H1 (cell line): ENCODE results near the gene AGXT2. TPM values are rescaled to one million over a fixed set of nuclear protein-coding genes. Genes with fewer than 3 reads are reported as not detected.

ENCODE experiments used
- CTCF ChIA-PET: fragments of 300-600 bp; sonication (Branson Sonifier 250); formaldehyde crosslinking; loops from one replicate; lab custom pipeline; 2021; ENCODE audit not compliant: partially characterized antibody; lab: Charles Lee
- POLR2A ChIA-PET: fragments of 300-600 bp; sonication (Branson Sonifier 250); formaldehyde crosslinking; loops from one replicate; lab custom pipeline; 2021; ENCODE audit warnings: inconsistent platforms; ENCODE audit not compliant: partially characterized antibody; lab: Charles Lee
- DNase-seq, 2 experiments: peaks; one replicate each; pipeline versions ENCODE4 v3.0.0 to v3.0.0-alpha.2; 2010 to 2022; ENCODE audit warnings: low spot score in 2 of 2, low read depth in 1 of 2, mixed read lengths in 1 of 2
- FAIRE-seq: peaks from 2 replicates; lab custom pipeline; 2011; peaks lifted over from hg19 to GRCh38; lab: Jason Lieb, UNC
- H2AFZ ChIP-seq: 2 replicates; pipeline ENCODE4 v1.8.1; 2012; ENCODE audit warnings: low read length, inconsistent platforms
- H2AK5ac ChIP-seq: 2 replicates; pipeline ENCODE4 v1.6.1; 2013; ENCODE audit warnings: low read depth, low read length
- H2BK120ac ChIP-seq: replicated peaks from 2 replicates; pipeline ENCODE3; 2013; ENCODE audit warnings: low read depth, low read length, inconsistent platforms
- H2BK12ac ChIP-seq: 2 replicates; pipeline ENCODE4 v1.6.1; 2013; ENCODE audit warnings: low read depth, low read length
- H2BK15ac ChIP-seq: 2 replicates; pipeline ENCODE4 v1.6.1; 2013; ENCODE audit warnings: low read length
- H2BK20ac ChIP-seq: 2 replicates; pipeline ENCODE4 v1.6.1; 2013; ENCODE audit warnings: low read length
- H2BK5ac ChIP-seq: 2 replicates; pipeline ENCODE4 v1.6.1; 2013; ENCODE audit warnings: low read depth, low read length
- H3K14ac ChIP-seq: 2 replicates; pipeline ENCODE4 v1.6.1; 2013; ENCODE audit warnings: inconsistent platforms; ENCODE audit not compliant: insufficient read length
- H3K18ac ChIP-seq: 2 replicates; pipeline ENCODE4 v1.6.1; 2013; ENCODE audit warnings: low read length; ENCODE audit errors: extremely low read depth
- H3K23ac ChIP-seq: 2 replicates; pipeline ENCODE4 v1.6.1; 2013; ENCODE audit warnings: inconsistent platforms; ENCODE audit not compliant: insufficient read length
- H3K23me2 ChIP-seq: 2 replicates; pipeline ENCODE4 v1.6.1; 2013; ENCODE audit warnings: low read depth, low read length
- H3K27ac ChIP-seq: 2 replicates; pipeline ENCODE4 v1.6.1; 2011; ENCODE audit warnings: low read depth, low read length, inconsistent platforms
- H3K27me3 ChIP-seq, 4 experiments: replicated peaks in 1 of 4; 1 replicate in 1 of 4; 2 replicates in 3 of 4; pipeline versions ENCODE4 v1.6.1 to v1.8.1; 2011 to 2013; ENCODE audit warnings: low read length in 3 of 4, mild to moderate bottlenecking in 3 of 4, inconsistent platforms in 2 of 4, mixed read lengths in 2 of 4, moderate library complexity in 1 of 4; ENCODE audit not compliant: control insufficient read depth in 3 of 4, insufficient read depth in 3 of 4; ENCODE audit errors: extremely low read depth in 1 of 4
- H3K36me3 ChIP-seq, 4 experiments: 2 replicates each; pipeline versions ENCODE4 v1.6.1 to v1.8.1; 2011 to 2013; ENCODE audit warnings: mild to moderate bottlenecking in 4 of 4, low read length in 3 of 4, moderate library complexity in 2 of 4, control low read depth in 1 of 4, inconsistent platforms in 1 of 4; ENCODE audit not compliant: insufficient read depth in 4 of 4, control insufficient read depth in 2 of 4
- H3K4ac ChIP-seq: replicated peaks from 2 replicates; pipeline ENCODE3; 2013; ENCODE audit warnings: low read length, low read depth, mixed read lengths, inconsistent platforms; ENCODE audit not compliant: insufficient read length
- H3K4me1 ChIP-seq, 4 experiments: replicated peaks in 1 of 4; 1 replicate in 1 of 4; 2 replicates in 3 of 4; pipeline versions ENCODE4 v1.6.1 to v1.8.1; 2011 to 2013; ENCODE audit warnings: low read length in 3 of 4, inconsistent platforms in 2 of 4, mixed read lengths in 1 of 4; ENCODE audit not compliant: insufficient read depth in 4 of 4, control insufficient read depth in 3 of 4
- H3K4me2 ChIP-seq, 2 experiments: 2 replicates each; pipeline versions ENCODE4 v1.6.1 to v1.8.1; 2011 to 2013; ENCODE audit warnings: low read depth in 2 of 2, low read length in 2 of 2, control low read depth in 1 of 2, inconsistent platforms in 1 of 2, mild to moderate bottlenecking in 1 of 2; ENCODE audit not compliant: insufficient read depth in 1 of 2
- H3K4me3 ChIP-seq, 4 experiments: fragments of 200-600, 300-600 bp in 1 of 4; sonication (generic), shearing (Covaris generic), sonication (Bioruptor Twin) in 1 of 4; 2 replicates each; pipeline versions ENCODE4 v1.5.1 to v1.8.1; 2011 to 2016; ENCODE audit warnings: low read length in 4 of 4, low read depth in 3 of 4, control low read depth in 2 of 4, inconsistent platforms in 2 of 4, mild to moderate bottlenecking in 2 of 4, mixed read lengths in 1 of 4, moderate library complexity in 1 of 4; ENCODE audit not compliant: insufficient read depth in 2 of 4; ENCODE audit errors: extremely low read depth in 1 of 4
- H3K56ac ChIP-seq: replicated peaks from 2 replicates; pipeline ENCODE3; 2013; ENCODE audit warnings: low read depth, mild to moderate bottlenecking, mixed read lengths, low read length, inconsistent platforms; ENCODE audit not compliant: insufficient read length
- H3K79me1 ChIP-seq: 2 replicates; pipeline ENCODE4 v1.6.1; 2013; ENCODE audit warnings: low read depth, low read length, control low read depth
- H3K79me2 ChIP-seq, 2 experiments: 2 replicates each; pipeline versions ENCODE4 v1.6.1 to v1.8.1; 2012 to 2013; ENCODE audit warnings: low read length in 2 of 2, mild to moderate bottlenecking in 2 of 2, inconsistent platforms in 1 of 2; ENCODE audit not compliant: insufficient read depth in 2 of 2, control insufficient read depth in 1 of 2
- H3K9ac ChIP-seq, 4 experiments: replicated peaks in 1 of 4; 1 replicate in 1 of 4; 2 replicates in 3 of 4; pipeline versions ENCODE4 v1.6.1 to v1.8.1; 2011 to 2013; ENCODE audit warnings: low read depth in 3 of 4, low read length in 3 of 4, control low read depth in 2 of 4, mild to moderate bottlenecking in 2 of 4, moderate library complexity in 2 of 4, inconsistent platforms in 1 of 4; ENCODE audit errors: extremely low read depth in 1 of 4
- H3K9me3 ChIP-seq, 2 experiments: 2 replicates each; pipeline versions ENCODE4 v1.6.1 to v1.8.1; 2012 to 2013; ENCODE audit warnings: mild to moderate bottlenecking in 2 of 2, moderate library complexity in 2 of 2, control low read depth in 1 of 2, inconsistent platforms in 1 of 2, low read depth in 1 of 2, low read length in 1 of 2, mixed read lengths in 1 of 2; ENCODE audit not compliant: insufficient read depth in 2 of 2
- H4K20me1 ChIP-seq, 2 experiments: replicated peaks in 1 of 2; 2 replicates each; pipeline versions ENCODE3 to v1.8.1; 2011 to 2013; ENCODE audit warnings: inconsistent platforms in 2 of 2, low read length in 2 of 2, mild to moderate bottlenecking in 1 of 2; ENCODE audit not compliant: insufficient read depth in 2 of 2, control insufficient read depth in 1 of 2
- H4K5ac ChIP-seq: 2 replicates; pipeline ENCODE4 v1.6.1; 2013; ENCODE audit warnings: low read length, low read depth, mixed read lengths, inconsistent platforms; ENCODE audit not compliant: insufficient read length
- H4K8ac ChIP-seq: 2 replicates; pipeline ENCODE4 v1.8.0; 2013; ENCODE audit warnings: mild to moderate bottlenecking, moderate library complexity, low read length, inconsistent platforms; ENCODE audit not compliant: insufficient read depth; ENCODE audit errors: extremely low read depth
- H4K91ac ChIP-seq: replicated peaks from 2 replicates; pipeline ENCODE3; 2013; ENCODE audit warnings: low read length, mixed read lengths, inconsistent platforms; ENCODE audit not compliant: insufficient read length
- CBX5 ChIP-seq: fragments of 300-800, 300-1000 bp; sonication (generic); IDR thresholded peaks from 2 replicates; pipeline ENCODE4 v1.7.1; 2016; ENCODE audit warnings: antibody characterized with exemption, low read length, low read depth
- CREB1 ChIP-seq: IDR thresholded peaks from 2 replicates; pipeline ENCODE4 v1.6.1; 2012; ENCODE audit warnings: inconsistent platforms
- RAD21 ChIP-seq, 2 experiments: IDR thresholded peaks in 1 of 2; conservative IDR thresholded peaks in 1 of 2; 2 replicates each; pipeline ENCODE4 v1.6.1; 2011; ENCODE audit warnings: low read depth in 2 of 2, low read length in 2 of 2, improper control_type of control experiment in 1 of 2, inconsistent platforms in 1 of 2, mild to moderate bottlenecking in 1 of 2, moderate library complexity in 1 of 2
- WGBS, 2 experiments: shearing (Covaris generic) in 1 of 2; methylation state at CpG; one replicate each; pipeline versions ENCODE4 v1.1.6 to v1.1.7; 2013 to 2015; ENCODE audit warnings: low lambda C conversion rate in 2 of 2, mixed read lengths in 2 of 2, inconsistent platforms in 1 of 2, low coverage in 1 of 2, missing lambda C conversion rate in 1 of 2; ENCODE audit not compliant: insufficient replicate concordance in 2 of 2, insufficient coverage in 1 of 2, insufficient read length in 1 of 2; ENCODE audit errors: extremely low coverage in 1 of 2, missing lambda C conversion rate in 1 of 2; 5-methylcytosine and 5-hydroxymethylcytosine counted together
- polyA plus RNA-seq, 7 experiments: library from polyadenylated mRNA; depleted of rRNA in 3 of 7; stranded (reverse) in 5 of 7; unstranded in 2 of 7; fragments of >200 nt in 5 of 7; fragments of 200-250 nt in 2 of 7; gene quantifications; 1 replicate in 5 of 7; 2 replicates in 1 of 7; 4 replicates in 1 of 7; pipeline versions ENCODE4 v1.2.1 to v1.2.3, GENCODE V29; 2011 to 2013; ENCODE audit warnings: missing spikeins in 2 of 7, mixed read lengths in 2 of 7
- total RNA-seq: library from RNA; stranded (reverse); fragmentation: NEBNext Ultra II Directional; extraction: Animal tissue kit (Norgen Biotek cat#: 25700); gene quantifications from 2 replicates; pipeline ENCODE4 v1.2.1, GENCODE V29; 2021
- TF ChIP-seq, protein P1 (sequence below): IDR thresholded peaks from 2 replicates; pipeline ENCODE4 v1.6.1; 2012; ENCODE audit warnings: inconsistent platforms
- TF ChIP-seq, protein P2 (sequence below): IDR thresholded peaks from 2 replicates; pipeline ENCODE4 v1.6.1; 2012; ENCODE audit warnings: inconsistent platforms
- TF ChIP-seq, protein P3 (sequence below), 3 experiments: IDR thresholded peaks; 1 replicate in 2 of 3; 2 replicates in 1 of 3; pipeline versions ENCODE4 v1.5.1 to v1.6.1; 2011; ENCODE audit warnings: low read length in 3 of 3, mild to moderate bottlenecking in 3 of 3, inconsistent platforms in 2 of 3, low read depth in 1 of 3, moderate library complexity in 1 of 3; ENCODE audit not compliant: insufficient read depth in 1 of 3; ENCODE audit errors: control extremely low read depth in 1 of 3

The AGXT2 gene
- total and polyA plus RNA-seq, 2 of the 8 experiments (the other 6 are each of a cell fraction or from before 2014, with no cell fraction given): not detected

DNA sequence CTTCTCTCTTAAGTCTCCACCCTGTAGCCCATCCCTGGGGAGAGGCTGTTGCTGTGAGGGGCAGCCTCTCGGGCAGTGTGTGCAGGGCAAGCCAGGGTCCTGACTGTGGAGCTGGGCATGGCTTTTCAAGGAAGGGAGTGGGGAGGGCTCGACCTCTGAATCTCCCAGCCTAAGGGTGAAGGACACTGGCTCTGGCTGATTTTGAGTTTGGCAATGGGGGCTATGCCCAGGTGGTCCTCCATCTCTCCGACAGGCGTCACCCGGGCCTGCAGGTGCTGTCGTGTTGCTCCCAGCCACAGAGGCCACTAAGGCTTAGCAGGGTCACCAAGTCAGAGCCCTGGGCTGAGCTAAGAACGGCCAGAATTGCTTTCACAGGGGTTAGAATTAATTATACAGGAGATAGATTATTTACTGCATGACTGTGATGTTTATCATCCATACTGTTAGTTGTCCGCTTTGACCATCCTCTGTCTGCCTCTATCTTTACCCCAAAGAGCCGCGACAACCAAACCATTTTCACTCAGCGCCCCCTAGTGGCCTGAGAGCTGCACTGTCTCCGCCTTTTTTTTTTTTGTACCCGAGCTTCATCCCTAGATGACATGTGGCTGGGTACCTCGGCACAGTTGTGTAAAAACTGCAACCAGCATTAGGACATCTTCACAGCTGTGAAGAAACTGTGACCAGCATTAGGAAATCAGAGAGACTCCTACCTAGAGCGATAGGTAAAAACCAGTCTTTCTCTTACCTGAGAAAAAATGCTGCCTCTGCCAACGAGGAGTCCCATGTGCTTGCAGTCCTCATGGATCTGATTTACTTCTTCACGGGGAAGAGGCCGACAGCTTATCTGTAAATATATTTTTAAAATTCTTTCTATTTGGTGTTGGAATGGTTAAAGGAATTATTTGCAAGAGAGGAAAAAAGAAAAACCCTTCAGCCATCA, 44.5 kb downstream of the AGXT2 start:
- Histone ChIP-seq H2AK5ac (no peak overlapping the region), H3K4me1 (peaks cover 0 to 4% (median 0%) of the 10 kb centered on the region in 4 experiments; a peak in 1 of 7 replicates), H2BK5ac (no peak overlapping the region), H2BK12ac (no peak overlapping the region), H3K18ac (no peak overlapping the region), H4K5ac (peak overlapping the region; percentile 25), H3K23ac (no peak overlapping the region), H2BK20ac (no peak overlapping the region), H3K27ac (no peak overlapping the region), H3K27me3 (no peaks in the 10 kb centered on the region), H3K4me2 (no peak overlapping the region), H3K9me3 (no peaks in the 10 kb centered on the region), H2BK120ac (no peak overlapping the region), H3K14ac (no peak overlapping the region), H3K9ac (no peak overlapping the region), H4K8ac (no peak overlapping the region), H3K23me2 (no peaks in the 10 kb centered on the region), H2AFZ (peak overlapping the region; percentile 42), H3K79me2 (no peaks in the 10 kb centered on the region), H2BK15ac (no peak overlapping the region), H3K79me1 (no peaks in the 10 kb centered on the region), H3K4me3 (no peak overlapping the region), H3K4ac (no peak overlapping the region), H3K36me3 (no peaks in the 10 kb centered on the region), H4K20me1 (no peaks in the 10 kb centered on the region), H4K91ac (no peak overlapping the region), H3K56ac (no peak overlapping the region)
- FAIRE-seq: peak; percentile 48
- POLR2A ChIA-PET: interaction anchor here (1.0 to 1.6 kb wide), 2 partner anchors 74 to 87 kb away, joined by 3 read pairs; partner anchors contain the start of gene DNAJC21
- 57% methylated on average over 18 of the region's 18 CpGs; no CpG with 5 or more reads in 1 of the 2 experiments for WGBS, 2 experiments
- CTCF ChIA-PET: interaction anchor here (0.6 to 3.4 kb wide), 40 partner anchors 8 to 981 kb away, joined by 3 to 69 read pairs (median 4); partner anchors contain the start of gene DNAJC21
- TF ChIP-seq, protein P1, sequence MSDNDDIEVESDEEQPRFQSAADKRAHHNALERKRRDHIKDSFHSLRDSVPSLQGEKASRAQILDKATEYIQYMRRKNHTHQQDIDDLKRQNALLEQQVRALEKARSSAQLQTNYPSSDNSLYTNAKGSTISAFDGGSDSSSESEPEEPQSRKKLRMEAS: peak; percentile 45; the same call in 1 of the 2 replicates
- TF ChIP-seq CBX5 (no peak), RAD21 (IDR thresholded peaks at IDR 0.05 in 1 of 2, conservative IDR thresholded peaks at IDR 0.05 in 1 of 2; ENCODE audit: low read depth in 2 of 2, low read length in 2 of 2) (peak; percentile 80 to 84), CREB1 (0 out of 2 replicates have a peak, but pooled peaks have one; percentile 35)
- TF ChIP-seq, protein P2, sequence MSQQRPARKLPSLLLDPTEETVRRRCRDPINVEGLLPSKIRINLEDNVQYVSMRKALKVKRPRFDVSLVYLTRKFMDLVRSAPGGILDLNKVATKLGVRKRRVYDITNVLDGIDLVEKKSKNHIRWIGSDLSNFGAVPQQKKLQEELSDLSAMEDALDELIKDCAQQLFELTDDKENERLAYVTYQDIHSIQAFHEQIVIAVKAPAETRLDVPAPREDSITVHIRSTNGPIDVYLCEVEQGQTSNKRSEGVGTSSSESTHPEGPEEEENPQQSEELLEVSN: peak; percentile 52; the same call in 1 of the 2 replicates
- TF ChIP-seq, protein P3, sequence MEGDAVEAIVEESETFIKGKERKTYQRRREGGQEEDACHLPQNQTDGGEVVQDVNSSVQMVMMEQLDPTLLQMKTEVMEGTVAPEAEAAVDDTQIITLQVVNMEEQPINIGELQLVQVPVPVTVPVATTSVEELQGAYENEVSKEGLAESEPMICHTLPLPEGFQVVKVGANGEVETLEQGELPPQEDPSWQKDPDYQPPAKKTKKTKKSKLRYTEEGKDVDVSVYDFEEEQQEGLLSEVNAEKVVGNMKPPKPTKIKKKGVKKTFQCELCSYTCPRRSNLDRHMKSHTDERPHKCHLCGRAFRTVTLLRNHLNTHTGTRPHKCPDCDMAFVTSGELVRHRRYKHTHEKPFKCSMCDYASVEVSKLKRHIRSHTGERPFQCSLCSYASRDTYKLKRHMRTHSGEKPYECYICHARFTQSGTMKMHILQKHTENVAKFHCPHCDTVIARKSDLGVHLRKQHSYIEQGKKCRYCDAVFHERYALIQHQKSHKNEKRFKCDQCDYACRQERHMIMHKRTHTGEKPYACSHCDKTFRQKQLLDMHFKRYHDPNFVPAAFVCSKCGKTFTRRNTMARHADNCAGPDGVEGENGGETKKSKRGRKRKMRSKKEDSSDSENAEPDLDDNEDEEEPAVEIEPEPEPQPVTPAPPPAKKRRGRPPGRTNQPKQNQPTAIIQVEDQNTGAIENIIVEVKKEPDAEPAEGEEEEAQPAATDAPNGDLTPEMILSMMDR (IDR thresholded peaks at IDR 0.05; ENCODE audit: control extremely low read depth in 1 of 3, insufficient read depth in 1 of 3, low read depth in 1 of 3, low read length in 3 of 3): peak; percentile 69 to 86 (median 76)
- peak in 1 of 2 experiments; percentile 86 for DNase-seq
